Peyer's patch (tissue), 4 donors: ENCODE measurements around the gene SPRR5.

ENCODE experiments used
- CTCF ChIP-seq, 6 experiments: fragments of 450-650 bp in 4 of 6; fragments of 200-600 bp in 2 of 6; sonication (generic) in 1 of 6; IDR thresholded peaks; one replicate each; pipeline ENCODE4 v1.5.1; 2017 to 2019; ENCODE audit warnings: antibody characterized with exemption in 6 of 6, mild to moderate bottlenecking in 3 of 6, moderate library complexity in 1 of 6
- POLR2A ChIP-seq, 2 donors: fragments of 450-650 bp; IDR thresholded peaks; one replicate each; pipeline ENCODE4 v1.5.1; 2017; ENCODE audit warnings: antibody characterized with exemption in 2 of 2, mild to moderate bottlenecking in 2 of 2, moderate library complexity in 2 of 2

- TF ChIP-seq CTCF (IDR thresholded peaks at IDR 0.05) (no peak), POLR2A (IDR thresholded peaks at IDR 0.05) (no peak)
These were observed 33.7 kb downstream of the SPRR5 start for GRCh38 chr1:152980676-152981075.
